Natural killer cell (primary cell): ENCODE measurements around the gene GARNL3. TPM values are rescaled to one million over a fixed set of nuclear protein-coding genes. Genes with fewer than 3 reads are reported as not detected.
A peak's percentile ranks its signal among the peaks of the same experiment; 100 is the strongest.

ENCODE experiments used
- ATAC-seq, 3 donors: fragments of 150-1000 bp in 2 of 3; fragments of 200-7000 bp in 1 of 3; cut with Tn5 transposase; 1 replicate in 1 of 3; 2 replicates in 2 of 3; pipeline ENCODE4 v1.10.0; 2021; ENCODE audit warnings: mild to moderate bottlenecking in 2 of 3, moderate library complexity in 2 of 3
- DNase-seq, 2 donors: peaks; one replicate each; pipeline versions ENCODE4 v3.0.0 to v3.0.0-alpha.2; 2013 to 2021; ENCODE audit warnings: mixed read lengths in 1 of 2
- H3K27ac ChIP-seq: one replicate; pipeline ENCODE4 v1.5.1; 2013; ENCODE audit warnings: mild to moderate bottlenecking, low read length
- H3K27me3 ChIP-seq: one replicate; pipeline ENCODE4 v1.6.1; 2013; ENCODE audit warnings: low read length; ENCODE audit not compliant: control insufficient read depth, insufficient read depth
- H3K36me3 ChIP-seq: one replicate; pipeline ENCODE4 v1.6.1; 2013; ENCODE audit warnings: low read length; ENCODE audit not compliant: control insufficient read depth, insufficient read depth
- H3K4me1 ChIP-seq: one replicate; pipeline ENCODE4 v1.6.1; 2013; ENCODE audit warnings: low read length; ENCODE audit not compliant: control insufficient read depth, insufficient read depth
- H3K4me3 ChIP-seq: one replicate; pipeline ENCODE4 v1.5.1; 2013; ENCODE audit warnings: low read length
- H3K9me3 ChIP-seq: one replicate; pipeline ENCODE4 v1.6.1; 2013; ENCODE audit warnings: low read length; ENCODE audit not compliant: control insufficient read depth, insufficient read depth
- H3K27ac Mint-ChIP-seq, 2 donors: one replicate each; pipeline ENCODE4 v1.8.0; 2022; ENCODE audit warnings: mild to moderate bottlenecking in 2 of 2, mixed read lengths in 2 of 2, moderate library complexity in 1 of 2
- H3K27me3 Mint-ChIP-seq, 2 donors: one replicate each; pipeline ENCODE4 v1.8.0; 2022; ENCODE audit warnings: low read depth in 2 of 2, mixed read lengths in 2 of 2
- H3K36me3 Mint-ChIP-seq: one replicate; pipeline ENCODE4 v1.8.0; 2022; ENCODE audit warnings: mixed read lengths
- H3K4me1 Mint-ChIP-seq, 2 donors: one replicate each; pipeline ENCODE4 v1.8.0; 2022; ENCODE audit warnings: mixed read lengths in 2 of 2
- H3K4me3 Mint-ChIP-seq: one replicate; pipeline ENCODE4 v1.8.0; 2022; ENCODE audit warnings: mild to moderate bottlenecking, moderate library complexity, mixed read lengths
- H3K9me3 Mint-ChIP-seq, 2 donors: one replicate each; pipeline ENCODE4 v1.8.0; 2022; ENCODE audit warnings: mixed read lengths in 2 of 2
- WGBS: methylation state at CpG from one replicate; pipeline ENCODE4 v1.1.7; 2013; ENCODE audit warnings: missing lambda C conversion rate; ENCODE audit not compliant: insufficient coverage; 5-methylcytosine and 5-hydroxymethylcytosine counted together
- intact Hi-C: fragments of 100-400 bp; cut with micrococcal nuclease; formaldehyde crosslinking; loops from one replicate; pipeline ENCODE4 v1.14.2; 2022
- total RNA-seq, 4 donors: library from RNA; stranded (reverse); fragments of 120-200 nt in 1 of 4; gene quantifications; one replicate each; pipeline versions ENCODE4 v1.2.3 to v1.2.4, GENCODE V29; 2013 to 2022
- TF ChIP-seq, protein P1 (sequence below): fragments of 200-600 bp; IDR thresholded peaks from one replicate; pipeline ENCODE4 v1.8.0; 2022; ENCODE audit warnings: antibody characterized with exemption

GARNL3 gene
- total RNA-seq, 3 donors from 2014 or later (not counting 1 experiment from before 2014, with no cell fraction given): 3.8 to 6.0 (median 6.0) TPM

DNA sequence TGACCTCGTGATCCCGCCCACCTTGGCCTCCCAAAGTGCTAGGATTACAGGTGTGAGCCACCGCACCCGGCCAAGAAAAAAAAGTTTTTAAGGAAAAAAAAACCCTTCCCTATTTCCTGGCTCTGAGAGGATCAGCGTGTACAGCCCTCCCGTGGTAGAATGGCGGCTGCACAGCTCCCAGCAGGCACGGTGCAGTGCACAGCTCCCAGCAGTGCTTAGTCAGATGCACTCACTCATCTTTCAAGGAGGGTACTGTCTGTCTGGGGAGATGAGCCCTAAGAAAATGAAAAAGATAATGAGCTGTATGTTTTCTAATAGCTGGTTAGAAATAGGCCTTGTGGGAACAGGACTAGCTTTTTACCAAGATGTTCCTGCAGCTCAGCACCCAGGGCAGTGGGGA is 95.7 kb downstream of the GARNL3 start:
- H3K4me3 ChIP-seq: no peak overlapping the region
- TF ChIP-seq, protein P1, sequence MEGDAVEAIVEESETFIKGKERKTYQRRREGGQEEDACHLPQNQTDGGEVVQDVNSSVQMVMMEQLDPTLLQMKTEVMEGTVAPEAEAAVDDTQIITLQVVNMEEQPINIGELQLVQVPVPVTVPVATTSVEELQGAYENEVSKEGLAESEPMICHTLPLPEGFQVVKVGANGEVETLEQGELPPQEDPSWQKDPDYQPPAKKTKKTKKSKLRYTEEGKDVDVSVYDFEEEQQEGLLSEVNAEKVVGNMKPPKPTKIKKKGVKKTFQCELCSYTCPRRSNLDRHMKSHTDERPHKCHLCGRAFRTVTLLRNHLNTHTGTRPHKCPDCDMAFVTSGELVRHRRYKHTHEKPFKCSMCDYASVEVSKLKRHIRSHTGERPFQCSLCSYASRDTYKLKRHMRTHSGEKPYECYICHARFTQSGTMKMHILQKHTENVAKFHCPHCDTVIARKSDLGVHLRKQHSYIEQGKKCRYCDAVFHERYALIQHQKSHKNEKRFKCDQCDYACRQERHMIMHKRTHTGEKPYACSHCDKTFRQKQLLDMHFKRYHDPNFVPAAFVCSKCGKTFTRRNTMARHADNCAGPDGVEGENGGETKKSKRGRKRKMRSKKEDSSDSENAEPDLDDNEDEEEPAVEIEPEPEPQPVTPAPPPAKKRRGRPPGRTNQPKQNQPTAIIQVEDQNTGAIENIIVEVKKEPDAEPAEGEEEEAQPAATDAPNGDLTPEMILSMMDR: no peak
- H3K27ac Mint-ChIP-seq: no peak overlapping the region
- intact Hi-C loops: no loop called here
- no peak overlapping the region for H3K27ac ChIP-seq
- H3K4me3 Mint-ChIP-seq: no peak overlapping the region
- H3K4me1 ChIP-seq: peaks cover 11% of the 10 kb centered on the region
- peaks cover 9 to 14% of the 10 kb centered on the region in 2 donors for H3K4me1 Mint-ChIP-seq
- H3K9me3 ChIP-seq: no peaks in the 10 kb centered on the region
- no peaks in the 10 kb centered on the region for H3K36me3 Mint-ChIP-seq
- H3K27me3 ChIP-seq: no peaks in the 10 kb centered on the region
- no peak for ATAC-seq
- H3K9me3 Mint-ChIP-seq: no peaks in the 10 kb centered on the region
- DNase-seq: no peak
- no peaks in the 10 kb centered on the region for H3K36me3 ChIP-seq
- WGBS: 93% methylated on average over 8 of the region's 8 CpGs
- H3K27me3 Mint-ChIP-seq: peaks cover 7% of the 10 kb centered on the region in 2 donors

DNA sequence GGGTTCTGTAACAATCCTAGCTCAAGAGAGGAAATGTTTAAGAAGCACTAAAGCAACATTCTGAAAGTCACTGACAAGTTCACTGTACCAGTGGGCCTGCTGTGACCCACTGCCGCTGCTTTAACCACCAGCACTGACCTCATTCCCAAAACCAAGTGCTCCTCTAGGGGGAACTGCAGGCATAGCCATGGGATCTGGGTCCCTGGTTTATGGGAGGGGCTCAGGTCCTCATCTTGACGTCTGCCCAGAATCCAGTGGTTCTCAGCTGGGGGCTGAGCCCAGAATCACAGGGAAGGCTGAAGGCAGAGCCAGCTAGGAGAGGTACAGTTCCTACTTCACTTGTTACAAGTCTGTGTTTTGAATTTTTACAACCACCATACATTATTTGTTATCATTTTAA is 96.3 kb downstream of the GARNL3 start:
- Mint-ChIP-seq H3K27me3 (peaks cover 2% of the 10 kb centered on the region in 2 donors), H3K4me1 (peaks cover 9 to 14% of the 10 kb centered on the region in 2 donors), H3K27ac (peak overlapping the region in 1 of 2 donors; percentile 66), H3K9me3 (no peaks in the 10 kb centered on the region), H3K36me3 (no peaks in the 10 kb centered on the region), H3K4me3 (no peak overlapping the region)
- peak in 1 of 2 donors; percentile 14 for DNase-seq
- H3K9me3 ChIP-seq: no peaks in the 10 kb centered on the region
- peaks cover 11% of the 10 kb centered on the region for H3K4me1 ChIP-seq
- H3K4me3 ChIP-seq: no peak overlapping the region
- no peaks in the 10 kb centered on the region for H3K27me3 ChIP-seq
- ATAC-seq: no peak
- intact Hi-C loops: no loop called here
- no peak overlapping the region for H3K27ac ChIP-seq
- H3K36me3 ChIP-seq: no peaks in the 10 kb centered on the region
- 83% methylated on average over 2 of the region's 2 CpGs for WGBS
- TF ChIP-seq, protein P1: no peak

GRCh38 chr9:127361561-127361960 is 97.0 kb downstream of the GARNL3 start:
- no peaks in the 10 kb centered on the region for H3K9me3 ChIP-seq
- ATAC-seq (peak; percentile 63 to 88 (median 73)), DNase-seq (no peak)
- peak overlapping the region; percentile 32 for H3K27ac ChIP-seq
- TF ChIP-seq, protein P1: no peak
- Mint-ChIP-seq H3K4me3 (peak overlapping the region; percentile 25), H3K4me1 (peaks cover 9 to 14% of the 10 kb centered on the region in 2 donors), H3K9me3 (no peaks in the 10 kb centered on the region), H3K27ac (peak overlapping the region; percentile 66 to 80), H3K36me3 (no peaks in the 10 kb centered on the region), H3K27me3 (peaks cover 0 to 2% of the 10 kb centered on the region in 2 donors)
- peaks cover 11% of the 10 kb centered on the region for H3K4me1 ChIP-seq
- 13% methylated on average over 3 of the region's 3 CpGs for WGBS
- H3K27me3 ChIP-seq: no peaks in the 10 kb centered on the region
- no peaks in the 10 kb centered on the region for H3K36me3 ChIP-seq
- intact Hi-C loops: no loop called here
- no peak overlapping the region for H3K4me3 ChIP-seq

DNA sequence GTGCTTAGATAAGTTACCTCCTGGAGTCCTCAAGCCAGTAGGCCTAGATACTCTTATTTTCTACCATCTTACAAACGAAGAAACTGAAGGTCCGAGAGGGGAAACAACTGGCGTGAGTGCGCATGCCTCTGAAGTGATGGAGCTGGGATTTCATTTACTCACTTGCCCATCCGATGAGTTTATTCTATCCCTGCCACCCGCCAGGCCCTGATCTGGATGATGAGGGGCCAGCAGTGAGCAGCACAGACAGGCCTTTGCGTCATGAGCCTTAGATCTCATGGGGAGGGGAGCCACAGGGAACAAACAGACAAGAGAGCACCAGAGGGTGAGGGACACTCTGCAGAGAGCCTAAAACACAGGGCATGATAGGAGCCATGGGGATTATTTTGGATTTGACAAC is 98.3 kb downstream of the GARNL3 start:
- peaks cover 0 to 2% of the 10 kb centered on the region in 2 donors for H3K27me3 Mint-ChIP-seq
- H3K4me3 Mint-ChIP-seq: no peak overlapping the region
- TF ChIP-seq, protein P1: no peak
- H3K9me3 Mint-ChIP-seq: no peaks in the 10 kb centered on the region
- Histone ChIP-seq H3K27ac (no peak overlapping the region), H3K4me3 (no peak overlapping the region), H3K27me3 (no peaks in the 10 kb centered on the region), H3K4me1 (peaks cover 11% of the 10 kb centered on the region), H3K36me3 (no peaks in the 10 kb centered on the region), H3K9me3 (no peaks in the 10 kb centered on the region)
- intact Hi-C loops: no loop called here
- DNase-seq (no peak), ATAC-seq (no peak)
- no peaks in the 10 kb centered on the region for H3K36me3 Mint-ChIP-seq
- peak overlapping the region in 1 of 2 donors; percentile 56 for H3K27ac Mint-ChIP-seq
- WGBS: 97% methylated on average over 7 of the region's 7 CpGs
- peaks cover 9 to 14% of the 10 kb centered on the region in 2 donors for H3K4me1 Mint-ChIP-seq
